ENCODE results near the gene PKMYT1.

Gene PKMYT1

DNA sequence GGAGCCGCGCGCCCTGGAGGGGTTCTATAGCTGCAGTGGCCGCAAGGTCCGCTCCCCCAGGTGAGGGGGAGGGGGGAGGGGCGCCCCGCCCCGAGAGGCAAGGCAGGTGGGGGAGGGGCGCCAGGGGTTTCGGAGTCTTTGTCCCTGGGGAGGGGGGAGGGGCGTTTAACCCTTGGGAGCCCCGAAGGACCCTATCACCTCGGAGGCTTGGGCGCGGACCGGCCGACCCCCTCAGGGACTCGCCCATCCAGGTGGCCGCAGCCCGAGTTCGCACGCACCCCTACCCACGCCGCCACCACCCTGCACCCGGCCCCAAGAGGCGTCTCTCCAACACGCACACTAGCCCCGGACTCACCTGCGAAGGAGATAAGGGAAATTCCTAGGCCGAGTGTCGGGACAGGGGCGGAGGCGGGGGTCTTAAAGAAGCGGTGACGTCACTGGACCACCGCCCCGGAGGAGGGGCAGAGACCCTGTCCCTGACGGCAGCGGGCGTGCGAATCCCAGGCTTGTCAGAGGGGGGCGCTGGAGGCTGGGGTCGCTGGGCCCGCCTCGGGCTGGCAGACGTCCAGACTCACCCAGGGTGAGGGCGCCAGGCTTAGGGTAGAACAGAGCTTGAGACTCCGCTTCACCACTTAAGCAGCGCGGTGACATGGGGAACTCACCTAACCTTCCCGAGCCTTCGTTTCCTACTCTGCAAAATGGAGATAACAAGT lies 37.7 kb upstream of the PKMYT1 start, which contains the start of gene CLDN6:
CLDN6 (minus strand) TSS at position 390 of the 713 bp plus-strand sequence. CDS start 2,162 bp downstream, outside the sequence.
- DNase-seq (ENCODE audit: low read depth): no peak

DNA sequence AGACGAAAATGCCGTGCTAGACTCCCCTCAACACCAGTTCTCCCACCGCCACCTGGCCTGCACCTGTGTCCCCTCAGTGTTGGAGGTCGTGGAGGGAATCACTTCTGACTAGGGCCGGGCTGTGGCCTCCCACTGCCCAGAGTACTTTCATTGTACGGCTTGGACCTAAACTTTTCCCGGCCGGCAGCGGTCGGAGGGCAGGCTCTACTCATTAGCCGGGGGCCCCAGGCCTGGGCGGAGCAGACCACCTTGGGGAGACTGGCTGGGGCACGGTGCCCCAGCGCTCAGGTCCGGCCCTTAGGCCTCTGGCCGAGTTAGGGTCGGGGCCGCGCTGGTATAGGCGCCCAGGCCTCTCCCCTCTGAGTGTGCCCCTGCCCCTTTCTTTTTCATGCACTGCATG lies 37.1 kb upstream of the PKMYT1 start:
- DNase-seq (ENCODE audit: low read depth): no peak

DNA sequence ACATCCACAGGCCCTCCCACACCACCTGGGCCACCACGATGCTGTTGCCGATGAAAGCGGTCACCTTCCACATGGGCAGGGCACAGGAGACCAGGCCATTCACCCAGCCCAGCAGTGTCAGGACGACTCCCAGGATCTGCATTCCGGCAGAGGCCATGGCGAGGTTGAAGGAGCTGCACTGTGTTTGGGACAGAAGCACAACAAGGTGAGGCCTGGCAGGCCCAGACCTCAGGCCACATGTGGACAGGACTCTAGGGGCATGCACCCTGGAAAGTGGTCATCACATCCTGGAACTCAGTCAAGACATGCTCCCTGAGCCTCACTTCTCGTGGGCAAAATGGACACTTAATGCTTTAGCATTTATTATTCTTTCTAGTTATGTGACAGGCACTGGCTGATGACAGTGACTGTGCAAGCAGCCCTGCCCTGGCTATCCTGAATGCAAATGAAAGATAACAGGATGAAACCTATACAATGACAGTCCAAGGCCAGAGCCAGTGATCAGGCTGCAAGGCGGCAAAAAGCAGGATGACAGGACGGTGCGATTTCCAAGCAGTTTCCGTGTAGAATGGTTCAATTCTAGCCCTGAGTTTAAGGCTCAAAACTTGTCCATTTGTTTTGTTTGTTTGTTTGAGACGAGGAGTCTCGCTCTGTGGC lies 35.7 kb upstream of the PKMYT1 start:
- DNase-seq (ENCODE audit: low read depth): no peak

DNA sequence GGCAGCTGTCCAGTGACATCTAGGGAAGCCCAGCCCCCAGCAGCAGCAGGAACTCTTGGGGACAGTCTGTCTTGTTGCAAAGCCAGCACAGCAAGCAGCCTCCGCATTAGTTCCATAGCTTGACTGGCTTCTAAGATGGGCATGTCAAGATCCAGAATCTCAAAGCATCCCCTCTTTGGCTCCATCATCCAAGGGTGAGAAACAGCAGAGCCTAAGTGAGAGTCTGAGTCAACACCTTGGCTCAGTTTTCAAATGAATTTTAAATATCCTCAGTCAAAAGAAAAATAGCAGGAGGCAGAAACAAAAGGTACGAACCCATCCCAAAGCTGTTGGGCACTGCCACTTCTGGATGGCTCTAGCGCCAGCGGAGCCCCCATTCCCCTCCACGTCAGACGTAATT lies 34.7 kb upstream of the PKMYT1 start:
- DNase-seq (ENCODE audit: low read depth): no peak

DNA sequence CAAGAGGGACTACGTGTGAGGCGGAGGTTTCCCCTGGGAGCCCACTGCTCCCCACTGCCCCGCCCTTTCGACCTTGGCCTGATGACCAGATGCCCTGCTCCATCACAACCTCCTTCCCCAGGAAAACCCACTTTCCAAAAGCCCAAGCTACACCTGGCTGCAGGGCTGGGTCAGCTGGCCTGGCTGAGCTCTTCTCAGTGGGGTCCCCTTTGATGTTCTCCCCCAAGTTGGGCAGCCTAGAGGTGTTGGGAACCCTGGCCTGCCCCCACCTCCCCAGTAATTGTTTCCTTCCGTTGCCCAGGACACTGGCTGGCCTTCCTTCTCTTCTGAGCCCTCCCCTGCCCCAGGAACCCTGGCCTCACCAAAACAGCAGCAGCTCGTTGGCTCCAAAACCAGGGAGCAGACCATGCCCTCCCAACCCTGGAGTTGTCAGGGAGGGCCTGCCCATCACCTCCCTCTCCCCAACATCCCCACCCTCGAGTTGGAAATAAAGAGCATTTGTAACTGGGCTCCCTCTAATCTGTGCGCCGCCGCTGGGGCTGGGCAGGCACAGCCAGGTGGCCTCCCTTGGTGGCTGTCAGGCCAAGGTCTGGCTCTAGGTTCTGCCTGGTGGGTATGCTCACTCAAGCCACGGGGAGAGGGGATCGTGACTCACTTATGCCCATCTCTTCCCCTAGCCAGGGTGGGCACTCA lies 33.9 kb upstream of the PKMYT1 start:
- DNase-seq (ENCODE audit: low read depth): no peak

DNA sequence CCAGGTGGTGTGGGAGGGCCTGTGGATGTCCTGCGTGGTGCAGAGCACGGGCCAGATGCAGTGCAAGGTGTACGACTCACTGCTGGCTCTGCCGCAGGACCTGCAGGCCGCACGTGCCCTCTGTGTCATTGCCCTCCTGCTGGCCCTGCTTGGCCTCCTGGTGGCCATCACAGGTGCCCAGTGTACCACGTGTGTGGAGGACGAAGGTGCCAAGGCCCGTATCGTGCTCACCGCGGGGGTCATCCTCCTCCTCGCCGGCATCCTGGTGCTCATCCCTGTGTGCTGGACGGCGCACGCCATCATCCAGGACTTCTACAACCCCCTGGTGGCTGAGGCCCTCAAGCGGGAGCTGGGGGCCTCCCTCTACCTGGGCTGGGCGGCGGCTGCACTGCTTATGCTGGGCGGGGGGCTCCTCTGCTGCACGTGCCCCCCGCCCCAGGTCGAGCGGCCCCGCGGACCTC lies 33.3 kb upstream of the PKMYT1 start:
- DNase-seq (ENCODE audit: low read depth): no peak

DNA sequence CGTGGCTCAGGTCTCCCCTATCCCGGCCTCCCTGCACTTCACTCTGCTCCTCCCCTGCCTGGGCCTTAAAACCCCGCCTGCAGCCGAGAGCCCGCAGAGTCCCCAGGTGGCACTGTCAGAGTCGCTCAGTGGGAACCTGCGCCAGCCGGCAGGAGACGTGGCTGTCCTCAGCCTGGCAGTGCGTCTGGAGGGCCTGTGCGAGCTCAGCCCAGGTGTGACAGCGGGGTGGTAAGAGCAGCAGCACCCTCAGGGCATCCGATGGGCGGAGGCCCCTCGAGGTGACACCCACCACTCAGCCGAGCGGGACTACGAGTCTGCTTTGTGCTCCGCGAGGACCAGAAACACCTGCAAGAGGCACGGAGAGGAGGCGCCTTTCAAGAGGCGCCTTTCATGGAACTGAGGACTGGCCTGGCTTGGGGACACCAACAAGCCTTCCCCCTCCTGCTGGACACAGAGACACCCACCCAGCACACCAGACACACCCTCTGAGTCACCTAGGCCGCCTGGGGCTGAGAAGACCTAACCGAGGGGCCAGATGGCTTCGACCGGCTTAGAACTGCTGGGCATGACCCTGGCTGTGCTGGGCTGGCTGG lies 32.7 kb upstream of the PKMYT1 start, which contains the start of gene CLDN9:
CLDN9 (plus strand) TSS at position 96 of the 593 bp plus-strand sequence; CDS start at position 536, 440 bp downstream.
- DNase-seq (ENCODE audit: low read depth): no peak

DNA sequence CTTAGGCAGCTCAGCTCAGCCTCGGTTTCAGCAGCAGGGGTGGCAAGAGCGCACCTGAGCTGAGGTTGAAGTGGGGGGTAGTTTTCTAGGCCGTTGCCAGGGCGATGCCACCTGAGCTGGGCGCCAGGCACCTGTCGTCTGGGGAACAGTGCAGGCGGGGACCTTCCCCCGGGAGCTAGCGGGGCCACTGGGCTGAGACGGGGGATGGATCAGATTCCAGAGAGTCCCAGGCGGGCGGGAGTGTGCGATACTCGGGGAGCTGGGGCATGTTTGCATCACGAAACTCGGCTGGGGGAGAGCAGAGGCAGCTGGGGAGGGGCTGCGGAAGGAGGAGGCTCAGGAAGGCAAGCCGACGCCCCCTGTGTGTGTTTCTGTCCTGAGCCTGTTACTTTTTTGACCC lies 32.0 kb upstream of the PKMYT1 start:
- DNase-seq (ENCODE audit: low read depth): no peak

DNA sequence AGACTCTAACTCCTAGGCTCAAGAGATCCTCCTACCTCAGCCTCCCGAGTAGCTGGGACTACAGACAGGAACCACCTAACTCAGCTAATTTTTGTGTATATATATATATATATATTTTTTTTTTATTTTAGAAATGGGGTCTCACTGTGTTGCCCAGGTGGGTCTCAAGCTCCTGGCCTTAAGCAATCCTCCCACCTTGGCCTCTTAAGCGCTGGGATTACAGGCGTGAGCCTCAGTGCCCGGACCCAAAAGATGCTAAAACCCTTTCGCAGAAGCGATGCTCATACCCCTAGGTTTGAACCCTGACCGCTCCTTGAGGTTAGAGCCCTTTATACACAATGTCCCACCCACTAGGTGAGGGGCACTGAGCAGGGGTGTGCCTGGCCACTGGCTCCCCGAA lies 30.3 kb upstream of the PKMYT1 start:
- no peak for DNase-seq (ENCODE audit: low read depth)

DNA sequence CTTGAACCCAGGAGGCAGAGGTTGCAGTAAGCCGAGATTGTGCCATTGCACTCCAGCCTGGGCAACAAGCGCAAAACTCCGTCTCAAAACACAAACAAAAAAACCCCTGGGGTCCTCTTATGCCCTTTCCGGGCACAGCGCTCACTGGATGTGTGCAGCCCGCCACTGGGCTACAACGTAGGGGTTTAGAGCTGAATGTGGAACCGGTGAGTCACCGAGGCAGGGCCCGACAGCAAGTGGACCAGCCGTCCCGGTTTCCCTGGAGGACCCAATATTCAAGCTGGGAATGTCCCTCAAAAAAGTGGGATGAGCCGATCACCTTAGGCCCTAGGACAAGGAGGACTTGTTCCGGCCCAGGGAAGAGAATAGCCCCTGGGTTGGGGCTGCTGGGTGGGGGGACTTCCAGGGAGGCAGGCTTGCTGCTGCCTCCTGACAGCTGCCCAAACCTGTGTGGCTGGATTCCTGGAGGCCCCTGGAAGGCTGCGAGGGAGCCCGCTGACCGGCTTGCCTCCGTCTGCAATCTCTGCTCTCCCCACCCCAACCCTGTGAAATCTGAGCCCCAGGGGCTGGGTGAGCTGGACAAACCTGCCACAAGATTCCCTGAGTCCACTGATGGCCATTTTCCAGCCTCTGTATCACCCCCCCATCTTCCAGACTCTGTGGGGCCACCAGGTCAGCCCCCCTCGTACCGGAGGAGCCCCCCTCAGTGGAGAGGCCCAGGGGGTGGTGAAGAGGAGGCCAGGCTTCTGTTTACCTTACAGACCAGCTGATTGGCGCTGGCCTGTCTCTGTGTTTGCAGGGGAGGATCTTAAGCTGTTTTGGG lies 29.5 kb upstream of the PKMYT1 start:
- no peak for DNase-seq (ENCODE audit: low read depth)

DNA sequence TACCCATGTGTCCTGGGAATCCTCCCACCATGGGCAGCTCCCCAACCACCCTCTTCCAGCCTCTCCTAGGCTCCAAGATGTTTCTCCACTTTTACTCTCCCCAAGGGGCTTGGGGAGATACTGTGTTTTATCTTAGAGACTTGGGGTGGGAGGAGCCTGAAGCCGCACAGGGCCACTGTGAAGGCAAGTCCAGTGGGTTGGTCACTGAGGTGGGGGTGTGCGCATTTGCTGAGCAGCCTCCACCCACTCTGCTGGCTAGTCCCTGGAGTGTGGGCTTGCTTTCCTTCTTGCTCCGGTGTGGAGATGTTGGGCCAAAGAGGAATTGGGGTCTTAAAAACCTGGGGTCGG lies 28.4 kb upstream of the PKMYT1 start:
- no peak for DNase-seq (ENCODE audit: low read depth)

DNA sequence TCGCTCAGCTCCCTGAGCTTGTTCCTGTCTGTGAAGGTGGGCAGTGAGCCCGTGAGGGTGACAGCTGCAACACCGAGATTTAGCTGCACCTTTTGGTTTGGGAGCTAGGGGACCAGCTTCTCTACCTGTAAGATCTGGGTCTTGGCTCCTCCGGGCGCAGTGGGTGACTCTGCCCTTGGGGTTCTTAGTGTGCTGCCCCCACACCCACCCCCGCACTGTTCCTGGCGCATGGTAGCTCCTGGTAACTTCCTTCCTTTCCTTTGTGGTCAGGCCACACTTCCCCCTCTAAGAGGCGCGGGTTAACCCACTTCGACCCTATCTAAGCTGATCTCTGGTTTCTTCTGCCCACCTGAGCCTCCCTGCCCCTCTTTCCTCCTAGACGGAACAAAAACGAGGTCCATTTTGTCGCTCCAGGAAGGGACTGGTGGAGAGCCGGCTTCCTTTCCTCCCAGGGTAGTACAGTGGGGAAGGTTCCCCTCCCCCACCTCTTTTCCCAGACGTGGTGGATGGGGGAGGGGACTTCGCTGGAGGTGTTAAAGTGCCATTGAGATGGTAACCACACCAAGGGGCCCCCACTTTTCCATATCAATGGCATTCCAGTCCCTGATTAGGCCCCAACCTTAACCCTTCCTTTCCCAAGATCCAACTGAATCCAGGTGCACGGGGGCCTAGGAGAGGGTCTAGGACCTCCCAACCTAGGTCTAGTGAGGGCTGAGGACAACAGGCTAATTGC lies 27.9 kb upstream of the PKMYT1 start:
- DNase-seq (ENCODE audit: low read depth): no peak

DNA sequence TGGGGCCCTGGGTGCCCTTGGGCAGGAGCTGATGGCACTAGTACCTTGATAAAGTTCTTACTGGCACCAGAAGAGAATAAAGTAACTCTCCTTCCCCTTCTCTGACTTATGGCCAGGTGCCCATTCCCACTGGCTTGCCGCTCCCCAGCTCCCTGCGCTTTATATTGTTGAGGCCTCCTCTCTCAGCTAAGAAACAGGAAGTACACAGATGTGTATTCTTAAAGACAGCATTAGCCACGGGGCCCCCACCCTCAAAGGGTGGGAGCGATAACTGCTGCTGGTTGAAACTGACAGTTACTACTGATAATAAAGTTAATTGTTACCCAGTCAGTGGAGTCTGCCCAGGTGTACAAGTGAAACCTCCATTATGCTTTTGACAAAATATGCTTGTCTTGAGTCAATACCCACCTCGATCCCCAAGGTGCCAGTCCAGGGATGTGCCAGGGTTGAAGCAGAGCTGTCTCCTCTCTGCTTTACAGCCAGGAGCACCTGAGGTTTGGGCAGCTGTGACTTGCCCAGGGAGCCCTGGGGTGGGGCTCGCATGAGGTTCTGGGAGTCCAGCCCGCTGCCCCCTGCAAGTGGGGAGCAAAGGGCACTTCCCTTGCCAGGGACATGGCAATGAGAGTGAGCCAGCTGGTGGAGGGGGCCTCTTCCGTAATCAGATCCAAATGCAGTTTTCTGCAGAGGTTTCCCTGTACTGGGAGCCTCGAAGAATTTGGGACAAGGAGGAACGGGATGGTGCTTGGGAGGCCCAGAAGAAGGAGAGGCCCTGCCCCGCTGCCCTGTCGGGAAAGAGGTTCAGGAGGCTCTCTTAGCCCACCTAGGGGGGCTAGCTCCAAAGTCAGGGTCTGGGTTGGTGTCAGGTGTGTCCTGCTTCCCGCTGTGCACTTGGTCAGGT lies 27.1 kb upstream of the PKMYT1 start:
- DNase-seq (ENCODE audit: low read depth): no peak

DNA sequence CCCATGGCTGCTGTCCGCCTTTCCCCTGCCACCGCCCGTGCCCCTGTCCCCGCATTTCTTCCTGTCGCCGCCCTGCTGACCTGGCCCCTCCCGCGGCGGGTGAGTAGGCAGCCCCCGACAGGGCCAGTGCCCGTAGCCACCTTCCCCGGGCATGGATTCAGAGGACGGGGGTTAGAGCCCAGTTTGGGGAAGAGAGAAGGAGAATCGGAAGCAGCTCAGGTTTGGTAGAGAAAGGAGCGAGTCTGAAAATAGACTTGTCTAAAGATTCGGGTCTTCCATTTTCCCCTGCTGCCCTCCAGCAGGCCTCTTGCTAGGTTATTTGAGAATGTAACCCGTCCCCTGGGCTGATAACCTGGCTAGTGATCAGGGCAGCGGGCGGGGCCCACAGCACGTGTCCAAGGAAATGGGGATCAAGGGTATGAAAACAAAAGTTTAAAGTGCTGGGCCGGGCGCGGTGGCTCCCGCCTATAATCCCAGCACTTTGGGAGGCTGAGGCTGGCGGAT lies 24.6 kb upstream of the PKMYT1 start:
- DNase-seq (ENCODE audit: low read depth): no peak

DNA sequence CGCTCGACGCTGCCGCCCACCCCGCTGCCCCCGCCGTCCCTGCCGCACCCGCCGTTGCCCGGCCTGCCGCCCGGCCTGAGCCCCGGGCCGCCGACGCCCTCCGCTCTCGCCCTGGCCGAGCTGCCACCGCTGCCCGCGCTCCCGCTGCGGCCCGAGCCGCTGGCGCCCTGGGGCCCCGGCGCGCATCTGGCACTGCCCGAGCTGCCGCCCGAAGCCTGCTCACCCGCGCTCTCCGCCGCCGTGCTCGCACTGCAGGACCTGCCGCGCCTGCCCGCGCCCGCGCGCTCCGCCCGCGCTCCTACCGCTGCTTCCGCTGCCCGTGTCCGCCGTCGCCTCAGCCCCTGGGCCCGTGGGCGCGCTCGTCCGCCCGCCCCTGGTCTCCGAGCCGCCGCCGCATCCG lies 24.1 kb upstream of the PKMYT1 start:
- no peak for DNase-seq (ENCODE audit: low read depth)

DNA sequence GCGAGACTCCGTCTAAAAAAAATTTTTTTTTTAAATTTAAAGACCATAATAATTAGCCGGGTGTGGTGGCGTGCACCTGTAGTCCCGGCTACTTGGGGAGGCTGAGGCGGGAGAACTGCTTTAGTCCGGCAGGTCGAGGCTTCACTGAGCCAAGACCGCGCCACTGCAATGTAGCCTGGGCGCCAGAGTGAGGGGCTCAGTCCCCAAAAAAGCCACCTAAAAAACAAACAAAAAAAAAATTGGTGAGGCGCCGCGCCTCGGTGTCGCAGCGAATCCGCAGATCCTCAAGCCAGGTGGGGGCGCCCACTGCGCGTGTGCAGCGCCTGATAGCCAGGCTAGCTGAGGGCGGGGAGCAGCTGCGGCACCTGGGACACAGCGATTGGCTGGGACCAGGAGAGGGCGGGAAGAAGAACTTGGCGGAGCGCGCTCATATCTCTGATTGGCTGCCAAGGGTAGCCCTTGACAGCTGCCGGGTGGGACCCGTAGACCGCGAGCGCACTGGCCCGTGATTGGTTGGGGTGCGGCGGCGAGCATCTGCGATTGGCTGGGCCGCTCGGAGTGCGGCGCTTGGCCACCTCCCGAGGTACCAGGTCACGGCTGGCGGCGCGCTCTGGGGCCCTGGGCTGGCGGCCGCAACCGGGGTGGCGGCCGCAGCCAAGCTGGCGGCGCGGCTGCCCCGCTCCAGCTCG lies 23.5 kb upstream of the PKMYT1 start:
- DNase-seq (ENCODE audit: low read depth): peak; percentile 89

DNA sequence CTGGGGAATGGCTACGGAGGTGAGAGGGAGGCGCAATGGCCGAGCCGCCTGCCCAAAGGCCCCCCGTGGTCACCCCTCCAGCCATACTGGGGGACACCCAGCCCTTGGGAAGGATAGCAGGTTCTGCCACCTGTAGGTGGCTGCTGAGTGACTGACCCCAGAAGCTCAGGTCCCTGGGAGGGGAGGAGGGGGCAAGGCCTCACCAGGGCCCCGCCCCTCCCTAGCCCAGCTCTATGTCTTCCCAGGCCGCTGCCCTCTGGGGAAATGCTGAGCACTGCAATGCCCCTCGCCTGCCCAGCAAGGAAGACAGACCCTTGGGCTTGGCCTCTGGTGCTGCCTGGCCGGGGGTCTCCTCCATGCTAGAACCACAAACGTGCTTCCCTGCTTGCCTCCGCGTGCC lies 21.1 kb upstream of the PKMYT1 start:
- DNase-seq (ENCODE audit: low read depth): no peak

DNA sequence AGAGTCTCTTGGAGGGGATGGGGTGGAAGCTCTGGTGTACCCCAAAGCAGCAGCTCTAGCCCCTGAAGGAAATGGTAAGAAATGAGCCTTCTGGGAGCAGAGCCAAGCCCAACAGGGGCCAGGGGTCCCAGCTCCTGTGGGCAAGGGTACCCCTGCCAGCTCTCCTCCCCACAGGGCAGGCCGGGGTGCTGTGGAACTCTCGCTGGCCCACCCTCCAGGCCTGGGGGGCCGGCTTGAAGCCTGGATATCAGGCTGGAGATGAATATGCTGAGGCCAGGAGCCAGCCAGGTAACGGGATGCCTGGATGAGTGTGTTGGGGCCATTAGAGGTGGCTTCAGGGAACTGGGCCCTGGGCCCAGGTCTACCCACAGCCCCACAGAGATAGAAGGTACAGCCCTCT lies 20.3 kb upstream of the PKMYT1 start:
- DNase-seq (ENCODE audit: low read depth): no peak

DNA sequence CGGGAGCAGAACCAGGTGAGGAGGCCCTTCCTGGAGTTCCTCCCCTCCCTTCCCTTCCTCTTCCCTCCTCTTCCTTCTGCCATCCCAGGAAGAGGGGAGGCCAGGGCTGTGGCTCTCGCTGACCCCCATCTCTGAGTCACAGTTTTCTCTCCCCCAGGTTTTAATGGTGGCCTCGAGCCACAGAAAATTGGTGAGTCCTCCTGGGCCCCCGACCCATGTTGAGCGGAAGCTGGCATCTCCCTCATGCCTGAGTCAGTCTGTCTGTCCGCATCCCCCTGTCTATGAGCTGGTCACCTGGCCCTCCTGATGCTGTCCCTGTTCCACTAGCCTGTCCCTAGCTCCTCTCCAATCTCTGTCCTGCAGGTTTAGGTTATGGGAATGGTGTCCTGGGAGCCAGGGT lies 19.7 kb upstream of the PKMYT1 start:
- DNase-seq (ENCODE audit: low read depth): no peak

All from stimulated activated CD8-positive, alpha-beta memory T cell treated with anti-CD3 and anti-CD28 coated beads, Interleukin-15, amount 100 ng/mL, for 1 hour (primary cell).